ENCODE results near the gene RPL14.

Gene RPL14

GRCh38 chr3:40516201-40516600, 59.1 kb downstream of the RPL14 start:
- peaks cover 22% of the 10 kb centered on the region for H3K36me3 ChIP-seq (ENCODE audit: control insufficient read depth, insufficient read depth, low read length)

GRCh38 chr3:40518067-40518466, 60.9 kb downstream of the RPL14 start:
- Histone ChIP-seq H3K27me3 (ENCODE audit: control insufficient read depth, insufficient read depth, low read length, poor library complexity, severe bottlenecking) (no peaks in the 10 kb centered on the region), H3K9me3 (ENCODE audit: control insufficient read depth, low read length) (no peaks in the 10 kb centered on the region), H3K4me3 (ENCODE audit: insufficient read depth, low read depth, low read length) (no peak overlapping the region), H3K27ac (ENCODE audit: insufficient read depth, low read depth, low read length, poor library complexity, severe bottlenecking) (no peak overlapping the region), H3K4me1 (ENCODE audit: control insufficient read depth, insufficient read depth, low read length) (no peaks in the 10 kb centered on the region), H3K36me3 (ENCODE audit: control insufficient read depth, insufficient read depth, low read length) (peaks cover 10% of the 10 kb centered on the region)
- 85 to 86% methylated on average over 1 of the region's 1 CpG for WGBS, 2 experiments

More at GRCh38 chr3:40516201-40516600, 59.1 kb downstream of the RPL14 start:
- Histone ChIP-seq H3K27me3 (ENCODE audit: control insufficient read depth, insufficient read depth, low read length, poor library complexity, severe bottlenecking) (no peaks in the 10 kb centered on the region), H3K4me1 (ENCODE audit: control insufficient read depth, insufficient read depth, low read length) (no peaks in the 10 kb centered on the region), H3K27ac (ENCODE audit: insufficient read depth, low read depth, low read length, poor library complexity, severe bottlenecking) (no peak overlapping the region), H3K9me3 (ENCODE audit: control insufficient read depth, low read length) (no peaks in the 10 kb centered on the region), H3K4me3 (ENCODE audit: insufficient read depth, low read depth, low read length) (no peak overlapping the region)
- WGBS, 2 experiments: 94 to 98% methylated on average over 4 to 5 of the region's 5 CpGs

Data from ectodermal cell (in vitro differentiated cells).